Ramos (cell line): ENCODE results near the gene ST8SIA3.

ENCODE experiments used
- in situ Hi-C: fragments of 300-500 bp; cut with MboI; formaldehyde crosslinking; loops from one replicate; pipeline ENCODE4 v1.14.3; 2022; ENCODE audit warnings: low sequenced_read_pairs; ENCODE audit not compliant: unreplicated experiment

The ST8SIA3 gene

DNA sequence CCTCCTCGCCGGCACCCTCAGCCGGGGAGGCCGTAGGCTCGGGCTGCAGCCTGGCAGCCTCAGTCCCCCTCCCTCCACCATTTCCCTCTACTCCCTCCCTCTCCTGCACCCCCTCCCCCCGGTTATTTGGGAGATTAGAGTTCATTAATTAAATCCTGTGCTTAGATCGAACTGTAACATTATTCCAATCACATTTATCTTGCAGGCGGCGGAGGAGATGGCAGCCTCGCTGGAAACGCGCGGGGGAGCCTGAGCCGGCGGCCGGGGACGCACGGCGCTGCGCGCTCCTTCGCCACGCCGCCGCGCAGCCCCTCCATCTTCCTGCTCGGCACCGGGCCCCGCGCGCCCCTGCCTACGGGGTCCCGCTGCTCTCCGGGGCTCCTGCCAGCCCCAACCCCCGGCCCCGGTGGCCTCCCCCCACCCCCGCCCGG lies at the start of gene ST8SIA3:
ST8SIA3 (plus strand) TSS at position 287 of the 431 bp plus-strand sequence. CDS start 290 bp downstream, outside the sequence.
- in situ Hi-C loops: no loop called here

DNA sequence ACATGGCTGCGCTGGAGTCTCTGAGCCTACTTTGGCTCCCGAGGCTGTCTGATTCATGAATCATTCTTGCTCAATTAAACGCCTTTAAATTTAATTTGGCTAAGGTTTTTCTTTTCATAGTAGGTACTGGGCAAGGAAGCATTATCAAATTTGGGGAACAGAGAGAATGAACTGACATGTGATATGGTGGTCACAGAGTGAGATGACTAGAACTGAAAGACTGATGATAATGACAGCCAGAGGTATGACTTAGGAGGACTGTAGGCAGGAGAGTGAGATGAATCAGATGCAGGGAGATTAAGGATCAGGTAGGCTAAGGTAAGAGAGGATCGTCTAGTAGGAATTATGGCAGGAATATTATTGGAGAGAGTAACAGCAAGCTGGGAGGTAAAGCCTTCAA lies 40.9 kb upstream of the ST8SIA3 start:
- in situ Hi-C loops: no loop called here

DNA sequence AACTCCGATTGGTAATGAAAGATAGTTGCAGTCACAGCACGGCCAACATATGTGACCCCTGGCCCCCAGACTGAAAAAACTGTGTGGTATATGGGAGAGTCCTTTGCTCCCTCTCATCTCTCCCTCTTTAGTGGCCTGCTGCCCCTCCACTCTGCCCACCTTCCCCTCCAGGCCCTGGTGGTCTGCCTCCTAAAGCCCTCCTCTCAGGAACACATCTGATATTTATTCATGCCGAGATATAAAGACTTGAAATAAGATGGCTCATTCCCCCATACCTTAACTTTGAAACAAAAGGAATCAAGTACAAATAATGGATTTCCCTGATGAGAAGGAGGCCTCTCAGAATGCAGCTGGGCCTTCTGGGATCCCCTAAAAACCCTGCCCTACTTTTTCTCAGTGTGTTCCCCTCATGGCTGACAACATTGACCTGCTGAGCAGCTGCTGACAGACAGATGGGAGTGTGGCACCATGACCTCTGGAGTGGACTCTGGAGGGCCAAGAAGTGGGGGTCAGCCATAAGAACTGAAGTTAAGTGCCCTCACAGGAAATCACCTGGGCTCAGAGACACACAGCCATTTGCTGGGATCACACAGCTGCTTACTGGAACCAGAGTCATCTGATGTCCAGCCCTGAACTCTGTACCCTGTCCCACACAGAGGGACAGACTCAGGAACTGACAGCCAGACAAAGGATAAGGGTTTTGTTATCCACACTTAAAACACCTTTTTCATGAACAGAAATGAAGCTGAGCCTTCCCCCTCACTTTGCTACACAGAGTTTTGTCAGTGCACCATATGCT lies 39.8 kb upstream of the ST8SIA3 start:
- in situ Hi-C loops: no loop called here

DNA sequence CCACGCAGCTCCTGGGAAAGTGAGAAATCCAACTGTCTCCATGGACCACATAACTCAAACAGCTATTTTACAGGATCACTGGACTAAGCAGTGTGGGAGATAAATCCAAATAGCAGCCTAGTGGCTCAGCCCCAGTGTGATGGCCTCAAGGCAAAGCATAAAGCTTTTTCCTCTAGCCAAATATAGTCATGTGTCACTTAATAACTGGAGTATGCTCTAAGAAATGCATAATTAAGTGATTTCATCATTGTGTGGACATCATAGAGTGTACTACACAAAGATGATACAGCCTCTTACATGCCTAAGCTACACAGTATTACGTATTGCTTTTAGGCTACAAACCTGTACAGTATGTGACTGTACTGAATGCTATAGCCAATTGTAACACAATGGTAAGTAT lies 31.8 kb upstream of the ST8SIA3 start:
- in situ Hi-C loops: no loop called here

- in situ Hi-C loops: no loop called here
Observed at GRCh38 chr18:57325491-57326166, 26.7 kb upstream of the ST8SIA3 start.

- in situ Hi-C loops: no loop called here
Observed at GRCh38 chr18:57326718-57327323, 25.5 kb upstream of the ST8SIA3 start.

- in situ Hi-C loops: no loop called here
Observed at GRCh38 chr18:57328665-57329064, 23.7 kb upstream of the ST8SIA3 start.

DNA sequence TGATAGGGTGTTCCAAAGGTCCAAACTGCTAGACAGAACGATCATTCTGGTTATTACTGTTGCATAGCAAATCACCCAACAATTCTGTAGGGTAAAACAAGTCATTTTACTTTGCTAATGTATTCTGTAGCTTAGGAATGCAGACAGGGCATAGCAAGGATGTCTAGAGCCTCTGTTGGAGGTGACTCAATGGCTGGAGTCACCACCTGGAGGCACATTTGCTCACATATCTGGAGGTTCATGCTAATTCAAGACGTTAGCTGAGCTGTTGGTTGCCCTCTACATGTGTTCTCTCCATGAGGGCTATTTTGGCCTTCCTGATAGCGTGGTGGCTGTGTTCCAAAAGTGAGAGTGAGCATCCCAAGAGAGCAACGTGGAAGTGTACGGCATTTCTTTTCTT lies 22.5 kb upstream of the ST8SIA3 start:
- in situ Hi-C loops: no loop called here

GRCh38 chr18:57331718-57332117 lies 20.6 kb upstream of the ST8SIA3 start:
- in situ Hi-C loops: no loop called here

DNA sequence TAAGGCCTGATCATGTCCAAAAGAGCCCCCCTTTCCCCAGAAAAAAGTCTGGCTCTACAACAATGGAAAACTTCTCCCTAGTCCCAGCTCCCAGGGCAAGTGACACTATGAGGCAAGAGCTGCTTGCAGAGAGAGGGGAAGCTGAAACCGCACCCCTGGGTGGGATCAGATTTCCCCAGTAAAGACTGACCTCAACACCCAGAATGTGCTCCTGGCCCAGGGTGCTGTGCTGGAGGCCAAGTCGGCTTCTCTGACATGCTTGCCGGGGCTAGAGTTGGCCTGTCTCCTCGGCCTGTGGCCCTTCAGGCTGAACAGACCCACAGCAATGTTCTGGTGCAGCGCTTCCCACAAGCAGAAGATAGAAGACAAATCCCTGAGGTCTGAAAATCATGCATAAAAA lies 18.4 kb upstream of the ST8SIA3 start:
- in situ Hi-C loops: no loop called here

DNA sequence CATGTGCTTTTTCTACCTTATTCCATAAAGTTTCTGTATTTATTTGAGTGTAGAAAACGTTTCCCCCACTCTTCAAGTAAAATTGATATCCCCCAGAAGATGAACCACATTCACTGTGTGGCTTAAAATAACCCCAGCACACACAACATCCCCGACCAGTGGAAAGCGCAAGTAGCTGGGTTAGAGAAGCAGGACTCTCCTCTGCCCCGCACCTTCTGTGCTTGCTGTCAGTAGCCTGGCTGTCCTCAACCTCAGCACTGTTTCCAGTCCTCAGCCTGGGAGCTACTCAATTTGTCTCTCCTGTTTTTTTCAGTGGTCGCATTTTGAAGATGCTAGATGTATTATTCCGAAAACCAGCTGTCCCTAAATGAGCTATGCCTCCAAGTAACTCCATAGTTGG lies 18.0 kb upstream of the ST8SIA3 start:
- in situ Hi-C loops: no loop called here

- in situ Hi-C loops: no loop called here
Observed at GRCh38 chr18:57336343-57336742, 16.0 kb upstream of the ST8SIA3 start.

GRCh38 chr18:57337890-57338289 lies 14.5 kb upstream of the ST8SIA3 start:
- in situ Hi-C loops: no loop called here

GRCh38 chr18:57343833-57344232 lies 8.5 kb upstream of the ST8SIA3 start:
- in situ Hi-C loops: no loop called here

DNA sequence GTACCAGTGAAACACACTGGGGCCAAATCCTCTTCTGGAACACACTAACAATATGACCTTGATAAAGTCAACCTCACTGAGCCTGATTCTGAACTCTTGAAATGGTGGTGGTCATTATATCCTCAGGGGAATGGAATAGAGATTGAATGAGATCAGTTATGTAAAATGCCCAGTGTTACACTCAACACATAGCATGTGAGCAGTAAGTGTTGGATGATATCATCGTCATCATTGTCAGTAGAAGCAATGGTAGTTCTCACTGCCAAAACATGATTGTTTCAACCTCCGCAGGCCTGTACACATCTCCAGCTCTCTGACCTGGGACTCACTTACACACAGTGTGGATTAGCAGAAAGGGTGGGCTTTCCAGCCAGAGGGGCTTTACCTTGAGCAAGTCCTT lies 5.5 kb upstream of the ST8SIA3 start:
- in situ Hi-C loops: no loop called here

- in situ Hi-C loops: no loop called here
Observed at GRCh38 chr18:57347784-57348183, 4.6 kb upstream of the ST8SIA3 start.

GRCh38 chr18:57352761-57353136 lies 392 bp downstream of the ST8SIA3 start:
- in situ Hi-C loops: no loop called here

GRCh38 chr18:57353137-57353939 lies 981 bp downstream of the ST8SIA3 start:
- in situ Hi-C loops: no loop called here

DNA sequence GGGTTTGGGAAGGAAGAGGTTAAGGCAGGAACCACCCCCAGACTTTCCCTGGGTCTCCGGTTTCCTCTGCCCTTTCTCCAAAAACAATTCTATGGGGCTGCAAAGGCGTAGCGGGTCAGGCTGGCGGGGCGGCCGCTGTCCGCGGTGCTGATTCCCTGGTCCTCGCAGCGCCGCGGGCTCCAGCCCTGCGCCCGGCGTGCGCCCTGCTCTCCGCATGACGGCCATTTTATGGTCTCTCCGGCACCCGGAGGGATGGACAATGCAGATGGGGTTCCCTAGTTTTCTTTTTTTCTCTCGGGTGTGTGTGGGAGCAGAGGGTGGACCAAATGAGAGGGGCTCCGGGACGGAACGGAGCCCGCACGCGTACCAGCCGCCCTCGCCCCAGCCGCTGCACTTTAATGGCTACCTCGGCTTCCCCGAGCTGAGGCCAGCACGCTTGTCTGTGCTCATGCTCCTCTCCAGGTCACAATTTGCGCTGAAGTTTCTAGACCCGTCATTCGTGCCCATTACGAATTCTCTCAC lies 1.6 kb downstream of the ST8SIA3 start:
- in situ Hi-C loops: no loop called here

GRCh38 chr18:57359433-57359832 lies 7.1 kb downstream of the ST8SIA3 start:
- in situ Hi-C loops: no loop called here
